Heart left ventricle (tissue), 16 donors: ENCODE measurements around the gene TOPBP1. TPM values are rescaled to one million over a fixed set of nuclear protein-coding genes. Genes with fewer than 3 reads are reported as not detected.

Experiments used
- ATAC-seq, 4 donors: fragments of 200-7000 bp; cut with Tn5 transposase; one replicate each; pipeline ENCODE4 v1.9.1; 2020 to 2022; ENCODE audit warnings: moderate library complexity in 4 of 4, mild to moderate bottlenecking in 3 of 4, moderate number of reproducible peaks in 1 of 4
- DNase-seq, 5 donors: peaks; one replicate each; pipeline ENCODE4 v3.0.0-alpha.2; 2020
- H3K27ac ChIP-seq, 12 donors: fragments of 200-600 bp; sonication (generic) in 4 of 12; one replicate each; pipeline versions ENCODE4 v1.5.0 to v1.8.0; 2016 to 2022; ENCODE audit warnings: mild to moderate bottlenecking in 2 of 12
- H3K27me3 ChIP-seq, 9 donors: fragments of 200-600 bp; sonication (generic) in 2 of 9; one replicate each; pipeline versions ENCODE4 v1.5.1 to v1.8.0; 2016 to 2022; ENCODE audit warnings: mild to moderate bottlenecking in 3 of 9
- H3K36me3 ChIP-seq, 9 donors: fragments of 200-600 bp; sonication (generic) in 2 of 9; one replicate each; pipeline versions ENCODE4 v1.5.0 to v1.8.0; 2018 to 2022; ENCODE audit warnings: mild to moderate bottlenecking in 2 of 9
- H3K4me1 ChIP-seq, 12 donors: fragments of 200-600 bp; sonication (generic) in 4 of 12; one replicate each; pipeline versions ENCODE4 v1.5.0 to v1.8.0; 2016 to 2022; ENCODE audit warnings: mild to moderate bottlenecking in 3 of 12
- H3K4me3 ChIP-seq, 12 donors: fragments of 200-600 bp; sonication (generic) in 4 of 12; one replicate each; pipeline versions ENCODE4 v1.5.0 to v1.8.0; 2017 to 2022; ENCODE audit warnings: mild to moderate bottlenecking in 9 of 12, moderate library complexity in 4 of 12
- H3K9me3 ChIP-seq, 12 donors: fragments of 200-600 bp; sonication (generic) in 4 of 12; one replicate each; pipeline versions ENCODE4 v1.5.0 to v1.8.0; 2016 to 2022; ENCODE audit warnings: mild to moderate bottlenecking in 1 of 12
- POLR2A ChIP-seq, 2 donors: fragments of 450-650 bp; IDR thresholded peaks; one replicate each; pipeline ENCODE4 v1.6.1; 2017; ENCODE audit warnings: antibody characterized with exemption in 2 of 2, mild to moderate bottlenecking in 2 of 2, moderate library complexity in 2 of 2
- WGBS, 4 donors: extraction: QIAGEN DNeasy Blood & Tissue Kit in 2 of 4; methylation state at CpG; one replicate each; pipeline versions ENCODE4 v1.1.5 to v1.1.7; 2013 to 2018; 5-methylcytosine and 5-hydroxymethylcytosine counted together
- intact Hi-C, 10 donors: fragments of 100-400 bp; cut with DNase I; formaldehyde crosslinking; loops; one replicate each; pipeline versions ENCODE4 v1.11.1 to v1.14.2; 2022
- polyA plus RNA-seq, 2 donors: library from polyadenylated mRNA; stranded (reverse); fragments of 200-250 nt; gene quantifications; one replicate each; pipeline ENCODE4 v1.2.3, GENCODE V29; 2013
- total RNA-seq, 9 donors: library from RNA; depleted of rRNA in 2 of 9; stranded (reverse); fragments of >200 nt in 2 of 9; fragmentation: NEBNext Ultra II Directional in 3 of 9; extraction: Animal tissue kit (Norgen Biotek cat#: 25700) in 3 of 9; gene quantifications; one replicate each; pipeline versions ENCODE4 v1.1.0 to v1.2.4, GENCODE V29; 2016 to 2023
- TF ChIP-seq, protein P1 (sequence below), 12 donors: fragments of 200-600 bp; sonication (generic) in 4 of 12; IDR thresholded peaks; one replicate each; pipeline versions ENCODE4 v1.5.0 to v1.8.0; 2018 to 2022; ENCODE audit warnings: antibody characterized with exemption in 12 of 12, mild to moderate bottlenecking in 5 of 12
- donor health status: ischemic (EF 13 %, LVEDD 7.1; RV severe dilation, severe dysfunction).
- donor health status: healthy with polysubstance abuse.
- donor health status: DM: no; HTN: yes; CAD: no.
- donor health status: DM: no; HTN: no; CAD: no.
- donor health status: ischemic (EF 25% LVEDD 6.9; RV normal size, moderate dysfunction).
- donor health status: ischemic (EF 25% LVEDD 5.7; RV mildly dilated, moderate dysfunction).
- donor health status: healthy.
- donor health status: DM: yes; HTN: yes; CAD: no.
- donor health status: ischemic (EF 35%, LVEDD 5.7; RV mildly dilated, moderate dysfunction).
- donor health status: nonischemic (EF 11% LVEDD 7.7; RV severe dilation, severe dysfunction).
- donor health status: DM: yes; HTN: yes; CAD: no.
- donor health status: PGD.
- donor health status: ischemic (EF 29% LVEDD 5.4; RV normal size, mild dysfunction).
- donor health status: nonischemic (EF 23%, LVEDD 6.1; RV moderate dilation, normal function).

TOPBP1 gene
- total and polyA plus RNA-seq, 11 donors = 2.6 to 18.3 (median 11.7) TPM

DNA sequence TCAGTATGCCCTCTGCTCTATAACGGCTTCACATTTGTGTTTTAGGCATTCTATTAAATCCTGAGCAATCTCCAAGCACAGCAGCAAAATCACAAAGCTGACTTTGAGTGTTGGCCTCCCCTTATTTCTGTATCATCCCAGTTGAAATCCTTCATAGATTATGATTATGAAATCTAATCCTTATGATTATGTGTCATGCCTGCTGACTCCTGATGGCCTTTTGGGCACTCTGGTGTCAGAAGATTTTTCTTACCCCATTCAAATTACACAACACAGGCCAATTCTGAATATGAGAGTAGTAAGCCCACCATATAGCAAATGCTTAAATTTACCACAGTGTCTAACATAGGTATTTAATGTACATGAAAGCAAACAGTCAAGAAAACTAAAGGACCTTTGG, 53.9 kb downstream of the TOPBP1 start:
- no peak overlapping the region for H3K4me3 ChIP-seq
- intact Hi-C loops = no loop called here
- ATAC-seq (no peak), DNase-seq (no peak)
- no peaks in the 10 kb centered on the region for H3K9me3 ChIP-seq
- no peak overlapping the region for H3K27ac ChIP-seq
- 94 to 100% (median 97%) methylated on average over 1 of the region's 1 CpG for WGBS, 4 donors
- no peaks in the 10 kb centered on the region for H3K4me1 ChIP-seq
- H3K36me3 ChIP-seq = peaks cover 0 to 77% (median 64%) of the 10 kb centered on the region in 9 donors
- H3K27me3 ChIP-seq = no peaks in the 10 kb centered on the region
- TF ChIP-seq, protein P1, sequence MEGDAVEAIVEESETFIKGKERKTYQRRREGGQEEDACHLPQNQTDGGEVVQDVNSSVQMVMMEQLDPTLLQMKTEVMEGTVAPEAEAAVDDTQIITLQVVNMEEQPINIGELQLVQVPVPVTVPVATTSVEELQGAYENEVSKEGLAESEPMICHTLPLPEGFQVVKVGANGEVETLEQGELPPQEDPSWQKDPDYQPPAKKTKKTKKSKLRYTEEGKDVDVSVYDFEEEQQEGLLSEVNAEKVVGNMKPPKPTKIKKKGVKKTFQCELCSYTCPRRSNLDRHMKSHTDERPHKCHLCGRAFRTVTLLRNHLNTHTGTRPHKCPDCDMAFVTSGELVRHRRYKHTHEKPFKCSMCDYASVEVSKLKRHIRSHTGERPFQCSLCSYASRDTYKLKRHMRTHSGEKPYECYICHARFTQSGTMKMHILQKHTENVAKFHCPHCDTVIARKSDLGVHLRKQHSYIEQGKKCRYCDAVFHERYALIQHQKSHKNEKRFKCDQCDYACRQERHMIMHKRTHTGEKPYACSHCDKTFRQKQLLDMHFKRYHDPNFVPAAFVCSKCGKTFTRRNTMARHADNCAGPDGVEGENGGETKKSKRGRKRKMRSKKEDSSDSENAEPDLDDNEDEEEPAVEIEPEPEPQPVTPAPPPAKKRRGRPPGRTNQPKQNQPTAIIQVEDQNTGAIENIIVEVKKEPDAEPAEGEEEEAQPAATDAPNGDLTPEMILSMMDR (IDR thresholded peaks at IDR 0.05) = no peak
- no peak for TF ChIP-seq POLR2A (IDR thresholded peaks at IDR 0.05)

- H3K27me3 ChIP-seq = no peaks in the 10 kb centered on the region
- H3K27ac ChIP-seq = no peak overlapping the region
- DNase-seq (no peak), ATAC-seq (no peak)
- TF ChIP-seq, protein P1 (IDR thresholded peaks at IDR 0.05) = no peak
- no peak for TF ChIP-seq POLR2A (IDR thresholded peaks at IDR 0.05)
- WGBS, 4 donors = 94 to 98% (median 96%) methylated on average over 4 of the region's 4 CpGs
- intact Hi-C loops = no loop called here
- H3K4me1 ChIP-seq = no peaks in the 10 kb centered on the region
- H3K9me3 ChIP-seq = no peaks in the 10 kb centered on the region
- H3K4me3 ChIP-seq = no peak overlapping the region
- H3K36me3 ChIP-seq = peaks cover 0 to 69% (median 54%) of the 10 kb centered on the region in 9 donors
Observed at GRCh38 chr3:133606902-133607301, 54.8 kb downstream of the TOPBP1 start.

- intact Hi-C loops = no loop called here
- ATAC-seq (no peak), DNase-seq (no peak)
- Histone ChIP-seq H3K27me3 (no peaks in the 10 kb centered on the region), H3K4me3 (no peak overlapping the region), H3K4me1 (no peaks in the 10 kb centered on the region), H3K36me3 (peaks cover 0 to 64% (median 49%) of the 10 kb centered on the region in 9 donors), H3K27ac (no peak overlapping the region), H3K9me3 (no peaks in the 10 kb centered on the region)
- 82 to 99% (median 94%) methylated on average over 1 of the region's 1 CpG for WGBS, 4 donors
- no peak for TF ChIP-seq POLR2A (IDR thresholded peaks at IDR 0.05)
- TF ChIP-seq, protein P1 (IDR thresholded peaks at IDR 0.05) = no peak
Observed at GRCh38 chr3:133606342-133606741, 55.4 kb downstream of the TOPBP1 start.

- Histone ChIP-seq H3K4me3 (no peak overlapping the region), H3K27ac (no peak overlapping the region), H3K9me3 (no peaks in the 10 kb centered on the region), H3K36me3 (peaks cover 0 to 31% (median 8%) of the 10 kb centered on the region in 9 donors), H3K4me1 (no peaks in the 10 kb centered on the region), H3K27me3 (no peaks in the 10 kb centered on the region)
- DNase-seq (no peak), ATAC-seq (no peak)
- TF ChIP-seq POLR2A (IDR thresholded peaks at IDR 0.05) = no peak
- TF ChIP-seq, protein P1 (IDR thresholded peaks at IDR 0.05) = no peak
- intact Hi-C loops = no loop called here
- 96 to 100% (median 97%) methylated on average over 1 of the region's 1 CpG for WGBS, 4 donors
Observed at GRCh38 chr3:133600572-133601081, 61.1 kb downstream of the TOPBP1 start.
